Lower leg skin (tissue), 3 donors: ENCODE results near the gene NELL1.

Experiments used
- POLR2A ChIP-seq, 2 donors: fragments of 450-650 bp; IDR thresholded peaks; one replicate each; pipeline ENCODE4 v1.6.1; 2016 to 2017; ENCODE audit warnings: antibody characterized with exemption in 2 of 2, mild to moderate bottlenecking in 1 of 2, moderate library complexity in 1 of 2
- TF ChIP-seq, protein P1 (sequence below), 3 donors: fragments of 450-650 bp; IDR thresholded peaks; one replicate each; pipeline ENCODE4 v1.5.1; 2016; ENCODE audit warnings: antibody characterized with exemption in 3 of 3, mild to moderate bottlenecking in 3 of 3, moderate library complexity in 2 of 3

DNA sequence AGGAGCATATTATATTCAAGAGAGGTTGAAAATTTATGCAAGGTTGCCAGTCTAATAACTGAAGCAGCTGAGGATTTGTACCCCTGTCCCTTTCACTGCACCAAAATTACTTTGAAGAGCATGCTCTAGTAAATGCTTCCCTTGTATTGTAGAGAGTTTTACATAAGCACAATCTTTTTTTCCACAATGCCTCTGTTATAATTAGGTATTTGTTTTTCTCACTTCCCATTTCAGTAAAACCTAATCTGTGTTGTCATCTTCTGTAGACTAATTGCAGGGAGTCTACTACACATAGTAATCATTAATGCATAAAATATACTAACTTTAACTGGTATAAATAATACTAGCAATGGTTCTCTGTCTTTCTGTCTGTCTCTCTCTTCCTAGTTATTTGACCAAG, 805.1 kb downstream of the NELL1 start:
- TF ChIP-seq, protein P1, sequence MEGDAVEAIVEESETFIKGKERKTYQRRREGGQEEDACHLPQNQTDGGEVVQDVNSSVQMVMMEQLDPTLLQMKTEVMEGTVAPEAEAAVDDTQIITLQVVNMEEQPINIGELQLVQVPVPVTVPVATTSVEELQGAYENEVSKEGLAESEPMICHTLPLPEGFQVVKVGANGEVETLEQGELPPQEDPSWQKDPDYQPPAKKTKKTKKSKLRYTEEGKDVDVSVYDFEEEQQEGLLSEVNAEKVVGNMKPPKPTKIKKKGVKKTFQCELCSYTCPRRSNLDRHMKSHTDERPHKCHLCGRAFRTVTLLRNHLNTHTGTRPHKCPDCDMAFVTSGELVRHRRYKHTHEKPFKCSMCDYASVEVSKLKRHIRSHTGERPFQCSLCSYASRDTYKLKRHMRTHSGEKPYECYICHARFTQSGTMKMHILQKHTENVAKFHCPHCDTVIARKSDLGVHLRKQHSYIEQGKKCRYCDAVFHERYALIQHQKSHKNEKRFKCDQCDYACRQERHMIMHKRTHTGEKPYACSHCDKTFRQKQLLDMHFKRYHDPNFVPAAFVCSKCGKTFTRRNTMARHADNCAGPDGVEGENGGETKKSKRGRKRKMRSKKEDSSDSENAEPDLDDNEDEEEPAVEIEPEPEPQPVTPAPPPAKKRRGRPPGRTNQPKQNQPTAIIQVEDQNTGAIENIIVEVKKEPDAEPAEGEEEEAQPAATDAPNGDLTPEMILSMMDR (IDR thresholded peaks at IDR 0.05): no peak
- TF ChIP-seq POLR2A (IDR thresholded peaks at IDR 0.05): no peak
